Panc1 (cell line): ENCODE data around the gene DHRS12.

Experiments
- CTCF ChIP-seq: fragments of 450-650 bp; IDR thresholded peaks from 2 replicates; pipeline ENCODE4 v1.5.1; 2017; ENCODE audit warnings: mild to moderate bottlenecking
- POLR2AphosphoS5 ChIP-seq: IDR thresholded peaks from 2 replicates; pipeline ENCODE4 v1.6.1; 2012; ENCODE audit warnings: mild to moderate bottlenecking, low read depth, low read length, moderate library complexity
- REST ChIP-seq, 2 experiments: IDR thresholded peaks; 2 replicates each; pipeline ENCODE4 v1.6.1; 2011 to 2012; ENCODE audit warnings: low read depth in 2 of 2, control low read depth in 1 of 2, low read length in 1 of 2, mild to moderate bottlenecking in 1 of 2, moderate library complexity in 1 of 2; ENCODE audit not compliant: insufficient read depth in 1 of 2
- SIN3A ChIP-seq: IDR thresholded peaks from 2 replicates; pipeline ENCODE4 v1.6.1; 2012; ENCODE audit warnings: low read depth, mild to moderate bottlenecking, low read length, moderate library complexity, borderline replicate concordance; ENCODE audit not compliant: insufficient read depth
- TCF7L2 ChIP-seq: IDR thresholded peaks from 2 replicates; pipeline ENCODE4 v1.6.1; 2011; ENCODE audit warnings: mild to moderate bottlenecking, low read depth, low read length, inconsistent platforms

- TF ChIP-seq CTCF = no peak
- no peak for TF ChIP-seq TCF7L2
- TF ChIP-seq REST (IDR thresholded peaks at IDR 0.05; ENCODE audit: insufficient read depth in 1 of 2, low read depth in 2 of 2, low read length in 1 of 2) = no peak
- TF ChIP-seq SIN3A = no peak
- TF ChIP-seq POLR2AphosphoS5 = no peak
Measured at GRCh38 chr13:51719394-51719793, 84.6 kb downstream of the DHRS12 start.
